HG02870 (cell line): ENCODE results near the gene TP53TG3B.
"Not testable (repeated sequence)": the region's sequence is repeated elsewhere in the genome, so short reads cannot be mapped to it uniquely, and the experiment has no call there.

Source experiments
- ATAC-seq: cut with Tn5 transposase; IDR thresholded peaks from one replicate; pipeline ENCODE4 v1.9.1; 2021; ENCODE audit warnings: mild to moderate bottlenecking, moderate library complexity; ENCODE audit not compliant: unreplicated experiment

Gene TP53TG3B, protein sequence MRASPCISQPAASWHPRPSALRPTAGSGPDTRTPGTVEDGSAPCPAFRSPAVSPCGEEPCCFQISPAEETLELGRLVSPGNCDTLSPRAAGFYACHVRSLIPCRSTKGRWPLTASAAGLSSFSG

DNA sequence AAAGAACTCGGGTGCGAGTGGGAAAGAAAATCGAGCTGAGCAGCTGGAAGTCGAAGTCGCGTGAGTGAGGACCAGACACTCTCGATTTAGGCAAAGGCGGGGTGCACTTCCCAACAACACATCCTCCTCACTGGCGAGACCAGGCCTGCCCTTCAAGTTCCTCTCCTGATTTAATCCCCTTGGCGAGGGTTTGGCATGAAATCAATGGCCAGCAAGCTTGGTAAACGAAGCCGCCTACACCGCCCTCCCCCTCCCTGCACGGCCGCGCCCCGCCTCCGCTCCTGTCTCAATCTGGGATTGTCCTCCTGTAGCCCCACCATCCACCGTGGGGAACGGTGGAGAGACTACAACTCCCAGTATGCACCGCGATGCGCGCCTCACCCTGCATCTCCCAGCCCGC, at the start of gene TP53TG3B:
TSS of gene TP53TG3B (plus strand) at position 301 of the 400 bp plus-strand sequence. CDS start at position 369, 68 bp downstream.
- not testable (repeated sequence) for ATAC-seq

DNA sequence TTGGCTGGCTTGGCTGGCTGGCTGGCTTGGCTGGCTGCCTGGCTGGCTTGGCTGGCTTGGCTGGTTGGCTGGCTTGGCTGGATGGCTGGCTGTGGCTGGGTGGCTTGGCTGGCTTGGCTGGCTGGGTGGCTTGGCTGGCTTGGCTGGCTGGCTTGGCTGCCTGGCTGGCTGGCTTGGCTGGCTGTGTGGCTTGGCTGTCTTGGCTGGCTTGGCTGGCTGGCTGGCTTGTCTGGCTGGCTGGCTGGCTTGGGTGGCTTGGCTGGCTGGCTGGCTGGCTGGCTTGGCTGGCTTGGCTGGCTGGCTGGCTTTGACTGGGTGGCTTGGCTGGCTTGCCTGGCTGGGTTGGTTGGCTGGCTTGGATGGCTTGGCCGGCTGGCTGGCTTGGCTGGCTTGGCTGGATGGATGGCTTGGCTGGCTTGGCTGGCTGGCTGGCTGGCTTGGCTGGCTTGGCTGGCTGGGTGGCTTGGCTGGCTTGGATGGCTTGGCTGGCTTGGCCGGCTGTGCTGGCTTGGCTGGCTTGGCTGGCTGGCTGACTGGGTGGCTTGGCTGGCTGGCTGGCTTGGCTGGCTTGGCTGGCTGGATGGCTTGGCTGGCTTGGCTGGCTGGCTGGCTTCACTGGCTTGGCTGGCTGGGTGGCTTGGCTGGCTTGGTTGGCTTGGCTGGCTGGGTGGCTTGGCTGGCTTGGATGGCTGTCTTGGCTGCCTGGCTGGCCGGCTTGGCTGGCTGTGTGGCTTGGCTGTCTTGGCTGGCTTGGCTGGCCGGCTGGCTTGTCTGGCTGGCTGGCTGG, 24.2 kb upstream of the TP53TG3B start:
- ATAC-seq, result not testable (repeated sequence)

DNA sequence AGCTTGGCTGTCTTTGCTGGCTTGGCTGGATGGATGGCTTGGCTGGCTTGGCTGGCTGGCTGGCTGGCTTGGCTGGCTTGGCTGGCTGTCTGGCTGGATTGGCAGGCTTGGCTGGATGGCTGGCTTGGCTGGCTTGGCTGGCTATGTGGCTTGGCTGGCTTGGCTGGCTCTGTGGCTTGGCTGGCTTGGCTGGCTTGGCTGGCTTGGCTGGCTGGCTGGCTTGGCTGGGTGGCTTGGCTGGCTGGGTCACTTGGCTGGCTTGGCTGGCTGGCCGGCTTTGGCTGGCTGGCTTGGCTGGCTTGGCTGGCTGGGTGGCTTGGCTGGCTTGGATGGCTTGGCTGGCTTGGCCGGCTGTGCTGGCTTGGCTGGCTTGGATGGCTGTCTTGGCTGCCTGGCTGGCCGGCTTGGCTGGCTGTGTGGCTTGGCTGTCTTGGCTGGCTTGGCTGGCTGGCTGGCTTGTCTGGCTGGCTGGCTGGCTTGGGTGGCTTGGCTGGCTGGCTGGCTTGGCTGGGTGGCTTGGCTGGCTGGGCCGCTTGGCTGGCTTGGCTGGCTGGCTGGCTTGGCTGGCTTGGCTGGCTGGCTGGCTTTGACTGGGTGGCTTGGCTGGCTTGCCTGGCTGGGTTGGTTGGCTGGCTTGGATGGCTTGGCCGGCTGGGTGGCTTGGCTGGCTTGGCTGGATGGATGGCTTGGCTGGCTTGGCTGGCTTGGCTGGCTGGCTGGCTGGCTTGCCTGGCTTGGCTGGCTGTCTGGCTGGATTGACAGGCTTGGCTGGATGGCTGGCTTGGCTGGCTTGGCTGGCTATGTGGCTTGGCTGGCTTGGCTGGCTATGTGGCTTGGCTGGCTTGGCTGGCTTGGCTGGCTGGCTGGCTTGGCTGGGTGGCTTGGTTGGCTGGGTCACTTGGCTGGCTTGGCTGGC, 22.8 kb upstream of the TP53TG3B start:
- ATAC-seq, result not testable (repeated sequence)

DNA sequence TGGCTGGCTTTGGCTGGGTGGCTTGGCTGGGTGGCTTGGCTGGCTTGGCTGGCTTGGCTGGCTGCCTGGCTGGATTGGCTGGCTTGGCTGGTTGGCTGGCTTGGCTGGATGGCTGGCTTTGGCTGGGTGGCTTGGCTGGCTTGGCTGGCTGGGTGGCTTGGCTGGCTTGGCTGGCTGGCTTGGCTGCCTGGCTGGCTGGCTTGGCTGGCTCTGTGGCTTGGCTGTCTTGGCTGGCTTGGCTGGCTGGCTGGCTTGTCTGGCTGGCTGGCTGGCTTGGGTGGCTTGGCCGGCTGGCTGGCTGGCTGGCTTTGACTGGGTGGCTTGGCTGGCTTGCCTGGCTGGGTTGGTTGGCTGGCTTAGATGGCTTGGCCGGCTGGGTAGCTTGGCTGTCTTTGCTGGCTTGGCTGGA, 22.1 kb upstream of the TP53TG3B start:
- not testable (repeated sequence) for ATAC-seq

DNA sequence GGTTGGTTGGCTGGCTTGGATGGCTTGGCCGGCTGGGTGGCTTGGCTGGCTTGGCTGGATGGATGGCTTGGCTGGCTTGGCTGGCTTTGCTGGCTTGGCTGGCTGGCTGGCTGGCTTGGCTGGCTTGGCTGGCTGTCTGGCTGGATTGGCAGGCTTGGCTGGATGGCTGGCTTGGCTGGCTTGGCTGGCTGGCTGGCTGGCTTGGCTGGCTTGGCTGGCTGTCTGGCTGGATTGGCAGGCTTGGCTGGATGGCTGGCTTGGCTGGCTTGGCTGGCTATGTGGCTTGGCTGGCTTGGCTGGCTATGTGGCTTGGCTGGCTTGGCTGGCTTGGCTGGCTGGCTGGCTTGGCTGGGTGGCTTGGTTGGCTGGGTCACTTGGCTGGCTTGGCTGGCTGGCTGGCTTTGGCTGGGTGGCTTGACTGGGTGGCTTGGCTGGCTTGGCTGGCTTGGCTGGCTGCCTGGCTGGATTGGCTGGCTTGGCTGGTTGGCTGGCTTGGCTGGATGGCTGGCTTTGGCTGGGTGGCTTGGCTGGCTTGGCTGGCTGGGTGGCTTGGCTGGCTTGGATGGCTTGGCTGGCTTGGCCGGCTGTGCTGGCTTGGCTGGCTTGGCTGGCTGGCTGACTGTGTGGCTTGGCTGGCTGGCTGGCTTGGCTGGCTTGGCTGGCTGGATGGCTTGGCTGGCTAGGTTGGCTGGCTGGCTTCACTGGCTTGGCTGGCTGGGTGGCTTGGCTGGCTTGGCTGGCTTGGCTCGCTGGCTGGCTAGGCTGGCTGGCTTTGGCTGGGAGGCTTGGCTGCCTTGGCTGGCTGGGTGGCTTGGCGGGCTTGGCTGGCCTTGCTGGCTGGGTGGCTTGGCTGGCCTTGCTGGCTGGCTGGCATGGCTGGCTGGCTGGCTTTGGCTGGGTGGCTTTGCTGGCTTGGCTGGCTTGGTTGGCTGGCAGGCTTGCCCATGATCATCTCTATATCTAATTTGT, 21.3 kb upstream of the TP53TG3B start:
- not testable (repeated sequence) for ATAC-seq
